GM12801 (cell line): ENCODE results near the gene PCDHA1.

Experiments used
- TF ChIP-seq, protein P1 (sequence below): IDR thresholded peaks from one replicate; pipeline ENCODE4 v1.5.1; 2011; ENCODE audit warnings: control low read depth; ENCODE audit not compliant: insufficient read length; ENCODE audit errors: extremely low read depth

PCDHA1 gene

DNA sequence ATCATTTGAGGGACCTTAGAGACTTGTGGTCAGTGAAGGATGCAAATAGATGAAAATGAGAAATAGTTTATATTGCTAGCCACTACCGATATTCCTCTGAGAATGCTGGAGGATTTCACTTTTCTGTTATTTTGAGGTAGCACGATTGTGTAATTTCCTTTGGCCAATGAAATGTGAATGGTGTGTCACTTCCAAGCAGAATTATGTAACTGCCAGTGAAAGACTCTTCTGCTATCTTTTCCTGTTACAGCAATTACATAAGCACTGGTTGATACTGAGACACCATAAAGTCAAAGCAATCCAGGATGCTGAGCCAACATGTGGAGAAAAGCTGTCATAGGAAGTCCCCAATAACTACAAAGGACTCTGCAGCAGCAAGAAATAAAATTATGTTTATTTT lies 5.1 kb downstream of the PCDHA1 start:
- TF ChIP-seq, protein P1, sequence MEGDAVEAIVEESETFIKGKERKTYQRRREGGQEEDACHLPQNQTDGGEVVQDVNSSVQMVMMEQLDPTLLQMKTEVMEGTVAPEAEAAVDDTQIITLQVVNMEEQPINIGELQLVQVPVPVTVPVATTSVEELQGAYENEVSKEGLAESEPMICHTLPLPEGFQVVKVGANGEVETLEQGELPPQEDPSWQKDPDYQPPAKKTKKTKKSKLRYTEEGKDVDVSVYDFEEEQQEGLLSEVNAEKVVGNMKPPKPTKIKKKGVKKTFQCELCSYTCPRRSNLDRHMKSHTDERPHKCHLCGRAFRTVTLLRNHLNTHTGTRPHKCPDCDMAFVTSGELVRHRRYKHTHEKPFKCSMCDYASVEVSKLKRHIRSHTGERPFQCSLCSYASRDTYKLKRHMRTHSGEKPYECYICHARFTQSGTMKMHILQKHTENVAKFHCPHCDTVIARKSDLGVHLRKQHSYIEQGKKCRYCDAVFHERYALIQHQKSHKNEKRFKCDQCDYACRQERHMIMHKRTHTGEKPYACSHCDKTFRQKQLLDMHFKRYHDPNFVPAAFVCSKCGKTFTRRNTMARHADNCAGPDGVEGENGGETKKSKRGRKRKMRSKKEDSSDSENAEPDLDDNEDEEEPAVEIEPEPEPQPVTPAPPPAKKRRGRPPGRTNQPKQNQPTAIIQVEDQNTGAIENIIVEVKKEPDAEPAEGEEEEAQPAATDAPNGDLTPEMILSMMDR = no peak

GRCh38 chr5:140794595-140795258 lies 8.8 kb downstream of the PCDHA1 start, which contains the start of gene PCDHA2:
TSS of gene PCDHA2 (plus strand) at chr5:140794852.
- TF ChIP-seq, protein P1 = no peak

DNA sequence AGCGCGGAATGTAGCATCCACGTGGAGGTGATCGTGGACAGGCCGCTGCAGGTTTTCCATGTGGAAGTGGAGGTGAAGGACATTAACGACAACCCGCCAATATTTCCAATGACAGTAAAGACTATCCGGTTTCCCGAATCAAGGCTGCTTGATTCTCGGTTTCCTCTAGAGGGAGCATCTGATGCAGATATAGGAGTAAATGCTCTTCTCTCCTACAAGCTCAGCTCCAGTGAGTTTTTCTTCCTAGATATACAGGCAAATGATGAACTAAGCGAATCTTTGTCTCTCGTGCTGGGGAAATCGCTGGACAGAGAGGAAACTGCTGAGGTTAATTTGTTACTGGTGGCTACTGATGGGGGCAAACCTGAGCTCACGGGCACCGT lies 9.3 kb downstream of the PCDHA1 start:
- TF ChIP-seq, protein P1 = no peak

DNA sequence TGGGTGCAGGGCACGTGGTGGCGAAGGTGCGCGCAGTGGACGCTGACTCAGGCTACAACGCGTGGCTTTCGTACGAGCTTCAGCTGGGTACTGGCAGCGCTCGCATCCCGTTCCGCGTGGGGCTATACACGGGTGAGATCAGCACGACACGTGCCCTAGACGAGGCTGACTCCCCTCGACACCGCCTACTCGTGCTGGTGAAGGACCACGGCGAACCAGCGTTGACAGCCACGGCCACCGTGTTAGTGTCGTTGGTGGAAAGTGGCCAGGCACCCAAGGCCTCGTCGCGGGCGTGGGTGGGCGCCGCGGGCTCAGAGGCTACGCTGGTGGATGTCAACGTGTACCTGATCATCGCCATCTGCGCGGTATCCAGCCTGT lies 10.8 kb downstream of the PCDHA1 start:
- TF ChIP-seq, protein P1 = no peak

DNA sequence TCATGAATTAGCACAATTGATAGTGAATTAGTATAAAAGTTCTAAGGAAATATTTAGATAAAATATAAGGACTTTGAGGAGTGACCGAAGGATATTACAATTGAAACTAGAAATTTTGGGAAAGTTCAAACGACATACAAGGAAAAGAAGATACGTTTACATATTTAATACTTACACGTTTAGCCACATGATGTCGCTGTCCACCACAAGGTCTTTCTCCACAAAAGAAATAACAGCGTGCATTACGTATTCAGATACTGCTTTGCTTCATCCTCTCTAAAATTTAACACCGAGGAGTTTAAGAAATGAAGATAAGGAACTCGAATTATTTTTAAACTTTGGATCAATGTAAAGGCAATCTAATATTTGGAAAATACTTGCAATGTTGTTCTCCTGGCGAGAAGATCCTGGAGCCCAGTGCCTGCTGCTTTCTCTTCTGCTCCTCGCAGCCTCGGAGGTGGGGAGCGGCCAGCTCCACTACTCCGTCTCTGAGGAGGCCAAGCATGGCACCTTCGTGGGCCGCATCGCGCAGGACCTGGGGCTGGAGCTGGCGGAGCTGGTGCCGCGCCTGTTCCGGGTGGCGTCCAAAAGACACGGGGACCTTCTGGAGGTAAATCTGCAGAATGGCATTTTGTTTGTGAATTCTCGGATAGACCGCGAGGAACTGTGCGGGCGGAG lies 15.0 kb downstream of the PCDHA1 start, which contains the start of gene PCDHA3:
Gene PCDHA3, plus strand, starts transcription at position 242 of the 678 bp plus-strand sequence.
- TF ChIP-seq, protein P1 = no peak

- TF ChIP-seq, protein P1 = no peak
Measured at GRCh38 chr5:140801494-140801841, 15.5 kb downstream of the PCDHA1 start.

- TF ChIP-seq, protein P1 = no peak
Measured at GRCh38 chr5:140802781-140803271, 16.9 kb downstream of the PCDHA1 start.
